Measurements from ENCODE around the gene NCOA3.
"Not testable (repeated sequence)": the region's sequence is repeated elsewhere in the genome, so short reads cannot be mapped to it uniquely, and the experiment has no call there.

Gene NCOA3

DNA sequence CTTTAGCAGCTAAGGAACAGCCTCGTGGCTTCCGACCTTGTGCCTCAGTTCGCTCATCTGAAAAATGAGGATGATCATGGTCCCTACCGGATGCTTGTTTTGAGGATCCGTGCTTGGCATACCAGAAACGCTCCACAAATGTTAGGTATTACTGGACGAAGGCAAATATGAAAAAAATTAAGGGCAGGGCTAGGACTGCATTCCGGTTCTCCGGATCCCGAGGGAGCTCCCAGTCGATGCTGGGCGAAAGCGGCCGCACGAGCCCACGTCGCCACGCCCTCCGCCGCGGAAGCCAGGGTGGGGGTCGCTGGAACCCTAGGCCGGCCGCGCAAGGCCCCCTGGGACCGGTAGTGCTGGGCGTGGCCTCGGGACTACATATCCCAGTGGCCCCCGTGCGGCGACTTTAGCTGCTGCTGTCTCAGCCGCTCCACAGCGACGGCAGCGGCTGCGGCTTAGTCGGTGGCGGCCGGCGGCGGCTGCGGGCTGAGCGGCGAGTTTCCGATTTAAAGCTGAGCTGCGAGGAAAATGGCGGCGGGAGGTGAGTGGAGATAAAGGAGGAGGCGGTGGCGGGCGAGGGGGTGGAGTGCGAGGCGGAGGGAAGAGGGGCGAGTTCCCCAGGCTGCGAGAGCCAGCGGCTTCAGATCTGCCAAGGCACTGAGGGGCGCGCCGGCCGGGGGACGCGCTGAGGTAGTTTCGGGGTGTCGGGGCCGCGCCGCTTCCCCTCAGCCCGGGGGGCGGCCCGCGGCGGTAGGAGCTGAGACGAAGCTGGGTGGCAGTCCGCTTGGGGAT lies at the start of gene NCOA3:
NCOA3 (plus strand) TSS at position 406 of the 789 bp plus-strand sequence. CDS start 120,361 bp downstream, outside the sequence.
- peak; percentile 78 to 96 (median 90) for DNase-seq (ENCODE audit: low read depth in 4 of 4, low spot score in 1 of 4)

- no peak for DNase-seq (ENCODE audit: low read depth in 4 of 4, low spot score in 1 of 4)
These were observed 48.9 kb upstream of the NCOA3 start for GRCh38 chr20:47452736-47453161.

DNA sequence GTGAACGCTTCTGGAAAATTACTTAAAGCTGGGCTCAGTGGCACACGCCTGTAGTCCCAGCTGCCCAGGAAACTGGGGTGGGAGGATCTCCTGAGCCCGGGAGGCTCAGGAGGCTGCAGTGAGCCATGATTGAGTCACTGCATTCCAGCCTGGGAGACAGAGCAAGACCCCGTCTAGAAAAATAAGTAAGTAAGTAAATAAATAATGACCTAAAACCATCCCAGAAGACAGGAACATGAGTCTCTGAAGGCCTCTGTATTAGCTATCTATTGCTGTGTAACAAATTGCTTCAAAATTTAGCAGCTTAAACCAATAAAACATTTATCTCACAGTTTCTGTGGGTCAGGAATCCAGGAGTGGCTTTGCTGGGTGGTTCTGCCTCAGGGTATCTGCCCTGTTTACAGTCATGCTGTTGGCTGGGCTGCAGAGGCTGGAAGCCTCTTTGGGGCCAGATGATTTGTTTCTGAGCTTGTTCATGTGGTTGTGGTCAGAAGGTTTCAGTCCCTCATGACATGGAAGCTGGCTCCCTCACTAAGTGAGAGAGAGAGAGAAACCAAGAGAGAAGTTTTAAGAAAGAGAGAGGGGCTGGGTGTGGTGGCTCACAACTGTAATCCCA lies 48.4 kb upstream of the NCOA3 start:
- DNase-seq (ENCODE audit: low read depth in 4 of 4, low spot score in 1 of 4) = peak in 3 of 4 experiments; percentile 9 to 40 (median 13)

- DNase-seq (ENCODE audit: low read depth in 4 of 4, low spot score in 1 of 4) = no peak
These were observed 47.2 kb upstream of the NCOA3 start for GRCh38 chr20:47454298-47455132.

- no peak for DNase-seq (ENCODE audit: low read depth in 4 of 4, low spot score in 1 of 4)
These were observed 46.3 kb upstream of the NCOA3 start for GRCh38 chr20:47455133-47456040.

DNA sequence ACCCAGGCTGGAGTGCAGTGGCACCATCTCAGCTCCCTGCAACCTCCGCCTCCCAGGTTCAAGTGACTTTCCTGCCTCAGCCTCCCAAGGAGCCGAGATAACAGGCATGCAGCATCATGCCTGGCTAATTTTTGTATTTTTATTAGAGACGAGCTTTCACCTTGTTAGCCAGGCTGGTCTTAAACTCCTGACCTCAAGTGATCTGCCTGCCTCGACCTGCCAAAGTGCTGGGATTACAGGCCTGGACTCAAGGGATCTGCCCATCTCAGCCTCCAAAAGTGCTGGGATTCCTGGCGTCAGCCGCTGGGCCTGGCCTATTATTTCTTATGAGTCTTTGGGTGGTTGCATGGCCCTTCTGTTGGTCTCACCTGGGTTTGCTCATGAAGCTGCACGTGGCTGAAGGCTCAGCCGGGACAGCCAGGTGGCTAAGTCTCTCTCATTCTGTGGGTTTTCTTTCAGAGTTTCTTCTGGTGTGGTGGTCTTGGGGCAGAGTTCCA lies 45.6 kb upstream of the NCOA3 start:
- no peak for DNase-seq (ENCODE audit: low read depth in 4 of 4, low spot score in 1 of 4)

DNA sequence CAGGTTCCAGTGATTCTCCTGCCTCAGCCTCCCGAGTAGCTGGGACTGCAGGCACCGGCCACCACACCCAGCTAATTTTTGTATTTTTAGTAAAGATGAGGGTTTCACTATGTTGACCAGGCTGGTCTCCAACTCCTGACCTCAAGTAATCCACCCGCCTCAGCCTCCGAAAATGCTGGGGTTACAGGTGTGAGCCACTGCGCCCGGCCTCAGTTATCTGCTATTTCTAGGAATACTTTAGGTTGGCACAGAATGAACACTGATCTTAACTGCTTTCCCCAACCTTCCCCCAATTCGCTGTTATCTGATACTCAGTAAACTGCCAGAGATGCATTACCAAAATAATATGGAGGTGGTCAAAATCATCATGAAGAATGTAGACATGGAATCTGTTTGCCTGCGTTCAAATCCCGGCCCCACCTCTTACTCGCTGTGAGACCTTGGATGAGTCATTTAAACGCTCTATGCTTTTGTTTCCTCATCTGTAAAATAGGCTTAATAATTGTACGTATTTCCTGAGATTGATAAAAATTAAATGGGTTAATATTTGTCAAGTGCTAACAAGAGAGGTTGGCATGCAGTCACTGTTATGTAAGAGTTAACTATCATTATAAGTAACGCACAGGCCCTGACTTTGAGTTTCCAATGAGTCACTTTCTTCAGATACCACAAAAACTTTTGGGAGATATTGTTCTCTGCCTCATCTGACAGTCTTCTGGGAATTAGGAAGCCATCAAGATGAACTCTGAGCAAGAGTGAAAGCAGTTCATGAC lies 44.5 kb upstream of the NCOA3 start:
- DNase-seq (ENCODE audit: low read depth in 4 of 4, low spot score in 1 of 4) = peak in 1 of 4 experiments; percentile 19

GRCh38 chr20:47458280-47459050 lies 43.2 kb upstream of the NCOA3 start:
- not testable (repeated sequence) for DNase-seq (ENCODE audit: low read depth in 4 of 4, low spot score in 1 of 4)

DNA sequence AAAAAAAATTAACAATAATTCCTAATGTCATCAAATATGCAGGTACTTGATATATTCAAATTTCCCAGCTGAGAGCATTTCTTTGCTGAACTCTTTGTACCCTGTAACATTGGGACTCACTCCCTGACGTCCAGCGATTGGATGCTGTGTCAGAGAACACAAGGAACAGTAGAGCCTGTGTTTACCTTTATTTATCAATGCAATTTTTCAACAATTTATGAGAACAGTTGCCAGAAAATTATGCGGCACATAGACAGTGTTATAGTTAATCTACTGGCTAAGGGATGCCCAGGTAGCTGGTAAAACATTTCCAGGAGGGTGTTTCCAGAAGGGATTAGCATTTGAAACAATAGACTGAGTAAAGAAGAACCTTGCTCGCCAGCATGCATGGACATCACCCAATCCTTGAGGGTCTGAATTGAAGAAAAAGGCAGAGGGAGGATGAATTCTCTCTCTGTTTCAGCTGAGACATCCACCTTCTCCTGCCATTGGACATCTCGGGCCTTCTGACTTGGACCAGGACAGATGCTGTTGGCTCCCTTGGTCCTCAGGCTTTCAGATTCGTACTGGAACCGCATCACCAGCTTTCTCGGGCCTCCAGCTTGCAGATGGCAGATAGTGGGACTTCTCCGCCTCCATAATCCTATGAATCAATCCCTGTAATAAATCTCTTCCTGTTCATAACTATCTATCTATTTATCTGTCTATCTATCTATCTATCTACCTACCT lies 42.2 kb upstream of the NCOA3 start:
- DNase-seq (ENCODE audit: low read depth in 4 of 4, low spot score in 1 of 4) = no peak

DNA sequence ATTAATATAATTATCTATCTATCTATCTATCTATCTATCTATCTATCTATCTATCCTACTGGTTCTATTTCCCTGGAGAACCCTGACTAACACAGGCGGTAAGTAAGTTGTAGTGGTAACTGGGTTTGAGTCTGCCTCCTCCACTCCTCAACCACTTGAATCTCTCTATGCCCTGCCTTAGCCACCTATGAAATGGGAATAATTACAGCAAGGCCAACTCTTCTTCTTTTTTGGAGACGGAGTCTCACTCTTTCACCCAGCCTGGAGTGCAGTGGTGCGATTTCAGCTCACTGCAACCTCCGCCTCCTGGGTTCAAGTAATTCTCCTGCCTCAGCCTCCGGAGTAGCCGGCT lies 41.0 kb upstream of the NCOA3 start:
- DNase-seq (ENCODE audit: low read depth in 4 of 4, low spot score in 1 of 4) = not testable (repeated sequence)

DNA sequence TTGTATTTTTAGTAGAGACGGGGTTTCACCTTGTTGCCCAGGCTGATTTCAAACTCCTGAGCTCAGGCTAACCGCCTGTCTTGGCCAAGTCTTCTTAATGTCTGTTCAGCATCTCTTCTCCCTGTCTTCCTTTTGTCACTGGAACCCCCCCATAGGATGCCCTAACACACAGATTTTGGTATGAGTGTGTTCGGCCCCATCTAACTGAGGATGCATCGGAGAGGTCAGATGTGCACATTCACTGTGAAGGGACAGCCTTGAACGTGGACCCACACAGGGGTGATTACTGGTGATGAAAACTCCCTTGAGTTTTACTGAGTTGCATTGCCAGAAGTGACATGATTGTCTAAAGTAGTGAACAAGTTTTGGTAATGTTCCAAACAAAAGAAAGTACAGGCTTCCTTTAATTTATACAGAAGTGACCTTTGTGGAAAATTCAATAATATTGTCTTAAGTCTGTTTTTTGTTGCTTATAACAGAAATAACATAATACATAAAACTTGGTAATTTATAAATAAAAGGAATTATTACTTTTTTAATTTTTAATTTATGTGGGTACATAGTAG lies 40.5 kb upstream of the NCOA3 start:
- DNase-seq (ENCODE audit: low read depth in 4 of 4, low spot score in 1 of 4) = no peak

DNA sequence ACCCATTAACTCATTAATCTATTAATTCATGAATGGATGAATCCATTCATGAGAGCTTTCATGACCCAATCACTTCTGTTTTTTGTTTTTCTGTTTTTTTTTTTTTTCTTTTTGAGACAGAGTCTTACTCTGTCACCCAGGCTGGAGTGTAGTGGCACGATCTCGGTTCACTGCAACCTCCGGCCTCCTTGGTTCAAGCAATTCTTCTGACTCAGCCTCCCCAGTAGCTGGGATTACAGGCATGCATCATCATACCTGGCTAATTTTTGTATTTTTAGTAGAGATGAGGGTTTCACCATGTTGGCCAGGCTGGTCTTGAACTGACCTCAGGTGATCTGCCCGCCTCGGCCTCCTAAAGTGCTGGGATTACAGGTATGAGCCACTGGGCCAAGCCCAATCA lies 39.8 kb upstream of the NCOA3 start:
- DNase-seq (ENCODE audit: low read depth in 4 of 4, low spot score in 1 of 4) = not testable (repeated sequence)

GRCh38 chr20:47464380-47465101 lies 37.1 kb upstream of the NCOA3 start:
- no peak for DNase-seq (ENCODE audit: low read depth in 4 of 4, low spot score in 1 of 4)

DNA sequence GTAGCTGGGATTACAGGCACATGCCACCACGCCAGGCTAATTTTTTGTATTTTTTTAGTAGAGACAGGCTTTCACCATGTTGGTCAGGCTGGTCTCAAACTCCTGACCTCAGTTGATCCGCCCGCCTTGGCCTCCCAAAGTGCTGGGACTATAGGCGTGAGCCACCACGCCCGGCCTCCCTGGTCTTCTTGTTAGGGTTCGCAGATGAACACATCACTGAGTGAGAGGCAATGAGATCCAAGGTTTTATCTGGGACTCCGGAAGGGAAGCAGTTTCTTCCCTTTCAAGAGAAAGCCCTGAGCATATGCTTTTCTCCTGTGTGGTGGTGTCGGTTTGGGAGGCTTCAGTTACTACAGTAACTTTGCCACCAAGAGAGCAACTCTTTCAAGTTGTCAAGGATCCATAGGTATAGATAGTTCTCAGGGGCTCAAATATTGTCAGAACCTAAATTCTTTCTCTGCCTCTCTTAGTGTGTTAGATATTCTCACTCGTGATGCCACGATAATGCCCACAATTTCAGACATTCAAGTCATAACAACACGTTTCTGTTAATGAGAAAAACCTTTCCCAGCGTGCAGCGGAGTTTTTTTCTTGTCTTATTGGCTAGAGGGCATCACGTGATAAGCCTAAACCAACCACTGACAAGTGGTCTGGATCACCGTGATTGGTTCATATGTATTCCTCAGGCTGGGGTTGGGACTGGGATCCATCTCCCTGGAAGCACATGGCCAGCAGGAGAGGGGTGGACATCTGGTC lies 36.2 kb upstream of the NCOA3 start:
- no peak for DNase-seq (ENCODE audit: low read depth in 4 of 4, low spot score in 1 of 4)

DNA sequence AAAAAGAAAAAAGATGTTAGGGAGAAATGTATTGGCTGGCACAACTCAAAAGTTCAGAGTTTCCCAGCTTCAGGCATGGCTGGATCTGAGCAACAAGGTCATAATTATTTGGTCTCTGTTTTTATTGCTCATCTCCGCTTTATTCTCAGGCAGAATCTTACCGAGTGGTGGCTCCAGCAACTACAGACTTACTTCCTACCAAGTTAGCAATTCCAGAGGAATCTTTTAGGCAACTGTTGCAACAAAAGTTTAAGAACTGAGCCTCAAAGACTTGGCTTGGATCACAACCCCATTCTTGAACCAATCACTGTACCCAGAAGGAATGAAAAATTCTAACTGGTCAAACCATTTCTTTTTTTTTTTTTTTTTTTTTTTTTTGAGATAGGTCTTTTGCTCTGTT lies 35.5 kb upstream of the NCOA3 start:
- DNase-seq (ENCODE audit: low read depth in 4 of 4, low spot score in 1 of 4) = no peak

- no peak for DNase-seq (ENCODE audit: low read depth in 4 of 4, low spot score in 1 of 4)
These were observed 34.8 kb upstream of the NCOA3 start for GRCh38 chr20:47466704-47467459.
